ENCODE measurements around the gene ELANE. TPM values are rescaled to one million over a fixed set of nuclear protein-coding genes. Genes with fewer than 3 reads are reported as not detected.

Gene ELANE
- total RNA-seq, 4 donors from 2014 or later = 0.72 to 7.7 (median 1.0) TPM; not detected in 1

GRCh38 chr19:861756-862580 is 9.9 kb downstream of the ELANE start:
- ATAC-seq (ENCODE audit: low FRiP score) (no peak), DNase-seq (ENCODE audit: low spot score) (no peak)
- no peak for TF ChIP-seq CTCF (IDR thresholded peaks at IDR 0.05)

- DNase-seq (ENCODE audit: low spot score) (no peak), ATAC-seq (ENCODE audit: low FRiP score) (no peak)
Measured at GRCh38 chr19:862581-863314, 10.6 kb downstream of the ELANE start.

GRCh38 chr19:863315-863620 is 11.2 kb downstream of the ELANE start:
- no peak for TF ChIP-seq CTCF (IDR thresholded peaks at IDR 0.05)
- ATAC-seq (ENCODE audit: low FRiP score) (no peak), DNase-seq (ENCODE audit: low spot score) (no peak)

More at GRCh38 chr19:862581-863314, 10.6 kb downstream of the ELANE start:
- TF ChIP-seq CTCF (IDR thresholded peaks at IDR 0.05) = no peak

GRCh38 chr19:866769-867300 is 14.7 kb downstream of the ELANE start:
- DNase-seq (ENCODE audit: low spot score) (no peak), ATAC-seq (ENCODE audit: low FRiP score) (no peak)
- no peak for TF ChIP-seq CTCF (IDR thresholded peaks at IDR 0.05)

GRCh38 chr19:867301-867793 is 15.2 kb downstream of the ELANE start:
- DNase-seq (ENCODE audit: low spot score) = no peak
- ATAC-seq (ENCODE audit: low FRiP score) = no peak
- no peak for TF ChIP-seq CTCF (IDR thresholded peaks at IDR 0.05)

GRCh38 chr19:867855-868457 is 15.9 kb downstream of the ELANE start:
- no peak for TF ChIP-seq CTCF (IDR thresholded peaks at IDR 0.05)
- DNase-seq (ENCODE audit: low spot score) (no peak), ATAC-seq (ENCODE audit: low FRiP score) (no peak)
